Measurements from ENCODE around the gene PRTN3.

PRTN3 gene

GRCh38 chr19:803686-804418, 36.9 kb upstream of the PRTN3 start:
- no peak for DNase-seq

GRCh38 chr19:804419-805165, 36.2 kb upstream of the PRTN3 start:
- no peak for DNase-seq

DNA sequence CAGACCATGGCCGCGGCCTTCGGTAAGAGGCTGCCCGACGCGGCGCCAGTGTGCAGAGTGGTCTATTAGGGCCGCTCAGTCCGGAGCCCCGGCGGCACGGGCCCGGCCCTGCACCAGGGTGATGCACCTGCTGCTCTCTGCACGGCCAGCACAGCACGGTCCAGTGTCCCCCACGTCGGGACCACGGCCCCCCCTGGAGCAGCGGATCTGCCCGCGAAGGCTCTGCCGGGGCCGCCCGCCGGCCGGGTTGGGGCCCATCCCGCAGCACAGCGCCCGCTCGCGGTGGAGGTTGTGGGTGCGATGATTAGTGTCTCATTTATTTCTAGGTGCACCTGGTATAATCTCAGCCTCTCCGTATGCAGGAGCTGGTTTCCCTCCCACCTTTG, 35.6 kb upstream of the PRTN3 start:
- no peak for DNase-seq

GRCh38 chr19:805600-806550, 34.9 kb upstream of the PRTN3 start:
- no peak for DNase-seq

DNA sequence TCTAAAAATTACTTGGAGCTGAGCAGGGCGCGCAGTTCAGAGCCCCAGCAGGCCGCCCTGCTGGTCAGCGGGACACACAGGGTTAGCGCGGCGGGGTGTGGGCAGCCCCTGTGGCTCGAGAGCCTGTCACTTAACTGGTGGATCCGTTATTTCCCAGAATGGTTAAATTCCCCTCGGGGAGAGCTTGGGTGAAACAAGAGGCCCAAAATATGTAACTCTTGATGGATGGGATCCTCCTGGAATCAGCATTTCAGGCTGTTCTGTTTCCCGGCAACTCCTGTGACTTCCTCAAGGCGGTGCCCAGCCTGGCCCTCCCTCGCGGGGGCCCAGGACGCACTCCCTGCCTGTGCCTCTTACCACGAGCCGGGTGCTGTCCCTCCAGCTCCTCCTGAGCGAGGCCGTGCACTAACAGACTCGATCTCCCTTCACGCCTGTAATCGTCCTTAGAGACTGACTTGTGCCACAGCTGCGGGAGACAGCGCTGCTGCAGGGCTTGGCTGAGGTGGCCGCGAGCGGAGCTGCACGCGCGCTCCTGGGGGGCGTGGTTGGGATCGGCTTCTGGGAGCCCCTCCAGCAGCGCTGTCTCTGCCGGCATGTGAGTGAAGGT, 33.9 kb upstream of the PRTN3 start:
- DNase-seq, result no peak

- DNase-seq, result no peak
These were observed 33.0 kb upstream of the PRTN3 start for GRCh38 chr19:807627-808422.

- no peak for DNase-seq
These were observed 32.4 kb upstream of the PRTN3 start for GRCh38 chr19:808423-808775.

GRCh38 chr19:810077-810855, 30.5 kb upstream of the PRTN3 start:
- DNase-seq, result no peak

GRCh38 chr19:810883-811489, 29.8 kb upstream of the PRTN3 start:
- no peak for DNase-seq

DNA sequence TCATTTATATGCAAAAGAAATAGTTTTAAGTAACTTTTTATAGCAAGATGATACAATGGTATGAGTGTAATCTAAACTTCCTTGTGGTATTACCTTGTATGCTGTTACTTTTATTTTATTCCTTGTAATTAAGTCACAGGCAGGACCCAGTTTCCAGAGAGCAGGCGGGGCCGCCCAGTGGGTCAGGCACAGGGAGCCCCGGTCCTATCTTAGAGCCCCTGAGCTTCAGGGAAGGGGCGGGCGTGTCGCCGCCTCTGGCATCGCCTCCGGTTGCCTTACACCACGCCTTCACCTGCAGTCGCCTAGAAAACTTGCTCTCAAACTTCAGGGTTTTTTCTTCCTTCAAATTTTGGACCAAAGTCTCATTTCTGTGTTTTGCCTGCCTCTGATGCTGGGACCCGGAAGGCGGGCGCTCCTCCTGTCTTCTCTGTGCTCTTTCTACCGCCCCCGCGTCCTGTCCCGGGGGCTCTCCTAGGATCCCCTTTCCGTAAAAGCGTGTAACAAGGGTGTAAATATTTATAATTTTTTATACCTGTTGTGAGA, 29.2 kb upstream of the PRTN3 start:
- DNase-seq, result no peak

DNA sequence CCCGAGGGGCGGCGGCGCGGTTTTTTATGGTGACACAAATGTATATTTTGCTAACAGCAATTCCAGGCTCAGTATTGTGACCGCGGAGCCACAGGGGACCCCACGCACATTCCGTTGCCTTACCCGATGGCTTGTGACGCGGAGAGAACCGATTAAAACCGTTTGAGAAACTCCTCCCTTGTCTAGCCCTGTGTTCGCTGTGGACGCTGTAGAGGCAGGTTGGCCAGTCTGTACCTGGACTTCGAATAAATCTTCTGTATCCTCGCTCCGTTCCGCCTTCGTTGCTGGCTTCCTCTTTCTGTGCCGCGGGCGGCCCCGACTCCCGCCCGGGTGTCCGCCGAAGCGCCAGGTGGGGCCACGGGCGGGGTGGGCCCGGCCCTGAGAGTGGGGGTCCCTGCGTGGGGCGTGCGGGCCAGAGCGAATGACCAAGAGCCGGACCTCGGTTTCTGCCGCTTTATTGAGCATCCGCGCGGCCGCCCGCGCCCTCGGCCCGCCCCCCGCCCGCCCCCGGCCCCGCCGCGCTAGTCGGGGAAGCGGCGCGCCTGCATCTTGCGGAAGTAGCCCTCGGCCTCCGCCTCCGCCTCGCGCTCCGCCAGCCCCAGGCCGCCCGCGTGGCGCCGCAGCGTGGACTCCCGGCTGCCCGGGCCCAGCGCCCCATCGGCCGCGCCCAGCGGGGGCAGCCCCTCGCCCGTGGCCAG, 28.6 kb upstream of the PRTN3 start:
- DNase-seq, result no peak

DNA sequence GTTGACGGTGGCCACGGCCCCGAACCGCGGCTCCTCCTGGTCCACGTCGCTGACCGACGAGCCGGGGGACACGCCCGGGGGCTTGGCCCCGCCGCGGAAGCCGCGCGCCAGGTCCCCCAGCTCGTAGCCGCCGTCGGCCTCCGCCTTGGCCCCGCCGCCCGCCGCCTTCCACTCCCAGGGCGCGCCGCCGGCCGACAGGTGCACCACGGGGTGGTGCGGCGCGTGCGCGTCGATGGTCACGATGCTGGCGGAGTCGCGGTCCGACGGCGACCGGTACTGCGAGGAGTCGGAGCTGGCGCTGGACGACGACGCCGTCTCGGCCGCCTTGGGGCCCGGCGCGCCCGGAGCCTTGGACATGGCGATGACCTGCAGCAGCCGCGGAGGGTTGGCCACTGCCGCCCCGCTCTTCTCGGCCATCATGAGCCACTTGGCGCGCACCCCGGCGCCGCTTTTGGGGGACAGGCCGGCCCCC, 28.0 kb upstream of the PRTN3 start:
- no peak for DNase-seq

DNA sequence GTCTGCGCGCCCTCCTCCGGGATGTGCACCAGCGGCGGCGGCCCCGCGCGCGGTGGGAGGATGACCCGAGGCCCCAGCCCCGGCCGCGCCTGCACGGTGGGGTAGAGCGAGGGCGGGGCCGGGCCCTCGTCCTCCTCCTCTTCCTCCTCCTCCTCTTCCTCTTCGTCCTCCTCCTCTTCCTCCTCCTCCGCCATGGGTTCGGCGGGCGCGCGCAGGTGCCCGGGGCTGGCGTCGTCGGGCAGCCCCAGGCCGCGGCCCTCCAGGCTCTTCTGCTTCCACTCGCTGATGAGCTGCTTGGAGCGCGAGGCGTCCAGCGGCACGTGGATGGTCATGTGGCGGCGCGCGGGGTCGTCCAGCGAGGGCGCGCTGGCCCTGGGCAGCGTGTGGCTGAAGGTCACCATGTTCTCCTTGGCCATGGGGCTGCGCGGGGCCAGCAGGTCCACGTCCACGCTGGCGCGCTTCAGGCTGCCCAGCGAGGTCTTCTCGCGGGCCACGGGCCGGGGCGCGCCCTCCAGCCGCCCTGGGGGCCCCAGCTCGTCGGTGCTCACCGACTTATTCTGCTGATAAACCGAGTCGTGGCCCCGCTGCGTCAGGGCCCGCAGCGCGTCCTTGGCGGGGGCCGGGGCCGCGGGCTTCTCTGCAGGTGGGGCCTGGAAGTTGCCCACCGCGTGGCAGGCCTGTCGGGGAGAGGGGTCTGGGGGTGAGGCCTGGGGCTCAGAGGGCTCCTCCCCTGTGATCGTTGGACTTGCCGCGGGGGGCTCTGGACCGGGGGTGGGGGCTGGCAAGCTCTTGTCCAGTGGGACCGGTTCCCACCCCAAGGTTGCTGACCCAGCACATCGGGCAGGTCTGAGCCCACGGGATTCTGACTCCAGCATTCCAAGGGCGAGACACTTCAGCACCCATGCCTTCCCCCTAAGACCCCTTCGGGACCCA, 27.3 kb upstream of the PRTN3 start:
- no peak for DNase-seq

GRCh38 chr19:814152-815078, 26.4 kb upstream of the PRTN3 start:
- no peak for DNase-seq

DNA sequence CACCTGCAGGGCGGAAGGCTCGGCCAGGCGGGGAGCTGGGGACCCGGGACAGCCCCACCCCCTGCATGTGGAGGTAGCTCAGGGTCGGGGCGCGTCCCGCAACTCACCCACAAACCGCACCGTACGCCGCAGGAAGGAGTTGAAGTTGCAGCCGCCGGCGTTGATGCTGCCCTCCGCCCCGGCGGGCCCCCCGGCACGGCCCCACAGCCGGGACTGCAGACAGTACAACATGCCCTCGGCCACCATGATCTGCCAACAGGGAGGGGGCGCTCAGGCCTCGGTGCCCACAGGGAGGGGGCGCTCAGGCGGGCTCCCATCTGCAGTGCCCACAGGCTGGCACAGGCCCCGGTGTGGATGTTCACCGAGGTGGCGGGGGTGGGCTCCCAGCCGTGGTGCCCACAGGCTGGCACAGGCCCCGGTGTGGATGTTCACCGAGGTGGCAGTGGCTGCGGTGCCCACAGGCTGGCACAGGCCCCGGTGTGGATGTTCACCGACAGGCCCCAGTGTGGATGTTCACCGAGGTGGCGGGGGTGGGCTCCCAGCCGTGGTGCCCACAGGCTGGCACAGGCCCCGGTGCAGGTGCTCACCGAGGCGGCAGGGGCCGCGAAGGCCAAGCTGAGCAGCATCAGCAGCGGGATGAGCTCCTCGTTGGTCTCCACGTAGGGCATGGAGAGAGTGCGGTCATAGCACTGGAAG, 25.6 kb upstream of the PRTN3 start:
- no peak for DNase-seq

DNA sequence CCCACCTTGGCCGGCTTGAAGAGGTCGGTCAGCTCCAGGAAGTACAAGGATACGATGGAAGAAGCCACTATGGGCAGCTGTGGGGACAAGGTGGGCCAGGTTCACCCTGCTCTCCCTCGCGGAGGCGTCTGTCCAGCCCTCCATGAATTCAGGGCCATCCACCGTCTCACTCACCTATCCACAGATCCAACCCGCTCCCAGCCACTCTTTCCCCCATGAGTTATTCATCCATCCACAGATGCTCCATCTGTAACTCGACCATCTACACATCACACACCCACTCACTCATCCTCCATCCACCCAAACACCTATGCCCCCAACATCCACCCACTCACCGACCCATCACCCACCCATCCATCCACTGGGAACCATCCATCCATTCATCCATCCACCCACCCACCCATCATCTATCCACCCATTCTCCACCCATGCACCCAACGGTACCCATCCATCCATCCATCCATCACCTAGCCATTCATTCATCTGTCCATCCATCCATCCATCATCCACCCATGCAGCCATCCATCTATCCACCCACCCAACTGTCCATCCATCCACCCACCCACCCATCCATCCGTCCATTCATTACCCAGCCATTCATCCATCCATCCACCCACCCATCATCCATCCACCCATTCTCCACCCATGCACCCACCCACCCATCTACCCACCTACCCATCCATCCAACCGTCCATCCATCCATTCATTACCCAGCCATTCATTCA, 24.9 kb upstream of the PRTN3 start:
- no peak for DNase-seq
